Posterior cingulate gyrus (tissue), 11 donors: ENCODE data around the gene MBD1.
"Not testable (repeated sequence)": the region's sequence is repeated elsewhere in the genome, so short reads cannot be mapped to it uniquely, and the experiment has no call there.

Experiments
- DNase-seq, 10 donors: peaks; one replicate each; pipeline versions ENCODE4 v3.0.0 to v3.0.0-alpha.2; 2020 to 2021; ENCODE audit warnings: mixed read lengths in 3 of 10
- intact Hi-C: fragments of 100-400 bp; cut with DNase I; formaldehyde crosslinking; loops from one replicate; pipeline ENCODE4 v1.15.1; 2023

The MBD1 gene, protein sequence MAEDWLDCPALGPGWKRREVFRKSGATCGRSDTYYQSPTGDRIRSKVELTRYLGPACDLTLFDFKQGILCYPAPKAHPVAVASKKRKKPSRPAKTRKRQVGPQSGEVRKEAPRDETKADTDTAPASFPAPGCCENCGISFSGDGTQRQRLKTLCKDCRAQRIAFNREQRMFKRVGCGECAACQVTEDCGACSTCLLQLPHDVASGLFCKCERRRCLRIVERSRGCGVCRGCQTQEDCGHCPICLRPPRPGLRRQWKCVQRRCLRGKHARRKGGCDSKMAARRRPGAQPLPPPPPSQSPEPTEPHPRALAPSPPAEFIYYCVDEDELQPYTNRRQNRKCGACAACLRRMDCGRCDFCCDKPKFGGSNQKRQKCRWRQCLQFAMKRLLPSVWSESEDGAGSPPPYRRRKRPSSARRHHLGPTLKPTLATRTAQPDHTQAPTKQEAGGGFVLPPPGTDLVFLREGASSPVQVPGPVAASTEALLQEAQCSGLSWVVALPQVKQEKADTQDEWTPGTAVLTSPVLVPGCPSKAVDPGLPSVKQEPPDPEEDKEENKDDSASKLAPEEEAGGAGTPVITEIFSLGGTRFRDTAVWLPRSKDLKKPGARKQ

DNA sequence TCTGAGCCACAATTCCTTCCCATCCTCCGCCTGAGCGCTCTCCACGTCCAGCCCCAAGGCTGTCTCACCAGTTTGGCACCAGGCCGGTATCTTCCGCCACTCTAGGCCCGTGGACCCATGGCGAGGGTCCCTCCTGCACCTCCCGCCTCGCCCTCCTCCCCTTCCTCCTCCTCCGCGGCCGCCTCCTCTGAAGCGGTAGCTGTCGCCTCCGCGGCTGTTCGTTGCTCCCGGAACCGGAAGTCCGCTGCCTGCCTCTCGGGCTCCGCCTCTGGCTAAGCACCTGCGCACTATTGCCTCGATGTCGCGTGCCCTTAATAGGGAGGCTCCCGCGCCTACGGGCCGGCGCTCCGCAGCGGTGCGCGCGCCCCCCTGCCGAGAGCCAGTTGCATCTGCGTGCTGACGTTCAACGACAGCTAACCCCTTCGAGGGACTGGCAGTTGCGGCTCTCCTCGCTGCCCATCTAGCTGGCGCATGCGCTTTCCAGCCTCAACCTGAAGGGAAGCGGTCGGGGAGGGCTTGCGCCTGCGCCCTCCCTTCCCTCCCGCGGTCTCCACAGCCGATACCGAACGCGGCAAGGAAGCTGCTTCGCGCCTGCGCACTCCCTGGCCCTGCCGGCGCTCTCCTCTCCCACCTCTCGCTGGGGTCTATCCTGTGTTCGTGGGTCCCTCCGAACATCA, at the start of gene MBD1:
Gene MBD1 (minus strand): TSS at position 229 of the 677 bp plus-strand sequence. CDS start 1,531 bp downstream, outside the sequence.
- DNase-seq = peak; percentile 94 to 100 (median 97)
- intact Hi-C loops = loop anchor here (10.0 kb wide), 1 partner anchor 743 kb away; no protein-coding TSS in a partner anchor

DNA sequence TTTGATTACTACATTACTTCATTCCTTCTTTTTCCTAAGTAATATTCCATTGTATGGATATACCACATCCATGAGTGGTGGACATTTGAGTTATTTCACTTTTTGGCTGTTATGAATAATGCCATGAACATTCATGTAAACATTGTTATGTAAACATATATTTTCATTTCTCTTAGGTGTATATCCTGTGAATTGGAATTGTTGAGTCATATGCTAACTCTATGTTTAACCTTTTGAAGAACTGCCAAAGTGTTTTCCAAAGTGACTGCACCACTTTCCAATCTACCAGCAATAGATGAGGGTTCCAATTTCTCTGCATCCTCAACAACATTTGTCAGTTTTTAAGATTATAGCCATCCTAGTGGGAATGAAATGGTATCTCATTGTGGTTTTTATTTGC, 48.9 kb upstream of the MBD1 start:
- DNase-seq = no peak
- intact Hi-C loops = no loop called here

DNA sequence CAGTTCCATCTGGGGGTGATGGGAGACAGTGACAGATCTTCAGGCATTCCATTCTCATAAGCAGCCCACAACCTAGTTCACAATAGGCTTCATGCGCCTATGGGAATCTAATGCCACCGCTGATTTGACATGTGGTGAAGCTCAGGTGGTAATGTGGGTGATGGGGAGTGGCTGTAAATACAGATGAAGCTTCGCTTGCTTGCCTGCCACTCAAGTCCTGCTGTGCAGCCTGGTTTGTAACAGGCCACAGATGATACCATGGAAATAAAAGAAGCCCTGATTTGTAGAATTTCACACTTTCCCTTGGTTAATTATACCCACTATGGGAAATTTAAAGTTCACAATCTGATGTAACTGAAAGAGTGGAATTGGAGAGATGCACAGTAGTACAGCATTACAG, 46.7 kb upstream of the MBD1 start:
- no peak for DNase-seq
- intact Hi-C loops = no loop called here

DNA sequence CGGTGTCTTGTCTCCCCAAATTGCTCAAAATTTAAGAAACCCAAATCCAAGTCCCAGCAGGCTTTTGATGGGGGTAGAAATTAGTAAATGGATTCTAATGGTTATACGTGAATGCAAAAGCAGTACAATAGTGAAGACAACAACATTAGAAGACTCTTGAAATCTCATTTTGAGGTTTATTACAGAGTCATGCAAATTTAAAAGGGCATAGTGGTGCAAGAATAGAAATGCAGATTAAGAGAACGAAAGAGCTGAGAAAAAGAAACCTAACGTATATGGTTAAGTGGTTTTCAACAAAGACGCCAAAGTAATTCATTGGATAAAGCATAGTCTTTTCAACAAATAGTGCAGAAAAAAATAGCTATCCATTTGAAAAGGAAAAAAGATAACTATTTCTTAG, 39.4 kb upstream of the MBD1 start:
- no peak for DNase-seq
- intact Hi-C loops = no loop called here

DNA sequence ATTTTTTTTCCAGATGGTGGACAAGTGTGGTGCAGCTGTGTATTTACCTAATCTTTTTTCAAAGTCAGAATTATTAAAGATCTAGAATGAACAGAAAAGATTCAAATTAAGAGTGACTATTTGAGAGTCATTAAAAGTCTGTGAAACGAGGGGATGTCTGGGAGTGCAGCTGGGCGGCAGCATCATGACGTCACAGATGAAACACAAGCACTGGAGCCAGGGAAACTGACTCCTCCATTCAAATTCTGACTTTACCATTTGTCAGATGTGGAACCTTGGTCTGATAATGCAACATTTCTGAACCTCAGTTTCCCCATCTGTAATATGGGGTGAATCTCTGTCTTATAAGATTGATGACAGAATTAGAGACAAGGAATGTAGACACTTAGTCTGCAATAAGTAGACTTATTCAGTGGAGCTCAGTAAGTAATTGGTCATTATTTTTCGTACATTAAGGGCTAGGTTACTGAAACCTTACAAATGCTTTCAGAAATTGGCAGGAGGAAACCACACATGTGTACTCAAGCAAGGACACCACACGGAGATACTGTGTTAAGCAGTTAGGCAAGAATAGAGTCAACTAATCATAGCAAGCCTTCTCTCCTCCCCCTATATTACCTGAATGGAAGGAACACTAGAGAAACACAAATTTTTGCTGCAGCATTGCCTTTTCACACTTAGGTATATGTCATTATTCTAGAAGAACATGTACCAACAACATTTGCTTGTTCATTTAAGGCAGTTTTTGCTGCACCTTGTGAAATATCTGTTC, 34.0 kb upstream of the MBD1 start:
- intact Hi-C loops = no loop called here
- no peak for DNase-seq

DNA sequence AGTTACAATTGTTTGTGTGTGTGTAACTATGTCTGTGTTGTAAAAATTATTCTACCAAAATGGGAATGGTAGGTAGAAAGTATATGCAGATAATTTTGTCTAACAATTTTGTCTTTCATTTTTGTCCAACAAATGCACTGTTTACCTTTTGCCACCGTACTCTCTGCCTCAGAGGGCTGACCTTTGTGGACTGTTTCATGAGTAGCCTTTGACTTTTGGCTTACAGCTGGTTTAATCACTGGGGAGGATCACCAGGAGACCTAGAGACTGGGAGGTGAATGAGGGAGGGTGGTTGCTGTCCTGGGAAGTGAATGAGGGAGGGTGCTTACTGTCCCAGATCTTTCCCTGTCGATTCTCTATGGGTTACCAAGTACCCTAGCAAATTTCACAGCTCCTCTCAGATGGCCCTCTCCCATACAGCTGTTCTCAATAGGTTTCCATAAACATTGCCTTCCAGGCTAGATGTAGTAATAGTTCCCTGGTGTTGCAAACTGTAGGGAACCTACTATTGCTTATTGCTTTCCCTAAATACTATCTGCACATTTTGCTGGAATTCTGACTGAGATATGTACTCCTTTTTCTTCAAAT, 32.6 kb upstream of the MBD1 start:
- intact Hi-C loops = no loop called here
- no peak for DNase-seq

DNA sequence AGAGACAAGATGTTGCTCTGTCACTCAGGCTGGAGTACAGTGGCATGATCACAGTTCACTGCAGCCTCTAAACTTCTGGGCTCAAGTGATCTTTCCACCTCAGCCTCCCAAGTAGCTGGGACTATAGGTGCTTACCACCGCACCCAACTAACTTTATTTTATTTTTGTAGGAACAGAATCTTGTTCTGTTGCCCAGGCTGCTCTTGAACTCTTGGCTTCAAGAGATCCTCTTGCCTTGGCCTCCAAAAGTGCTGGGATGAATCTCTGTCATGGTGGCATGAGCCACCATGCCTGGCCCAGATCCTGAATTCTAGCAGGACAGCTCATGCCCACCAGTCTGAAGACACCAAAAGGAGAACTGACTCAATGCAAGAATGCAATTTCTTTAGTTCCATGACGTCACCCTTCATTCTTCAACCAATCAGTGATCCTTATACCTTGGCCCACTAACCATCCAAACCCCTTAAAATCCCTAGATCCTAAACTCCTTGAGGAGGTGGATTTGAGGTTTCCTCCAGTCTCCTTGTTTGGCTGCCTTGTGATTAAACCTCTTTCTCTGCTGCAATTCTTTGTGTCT, 31.8 kb upstream of the MBD1 start:
- intact Hi-C loops = no loop called here
- DNase-seq = no peak

DNA sequence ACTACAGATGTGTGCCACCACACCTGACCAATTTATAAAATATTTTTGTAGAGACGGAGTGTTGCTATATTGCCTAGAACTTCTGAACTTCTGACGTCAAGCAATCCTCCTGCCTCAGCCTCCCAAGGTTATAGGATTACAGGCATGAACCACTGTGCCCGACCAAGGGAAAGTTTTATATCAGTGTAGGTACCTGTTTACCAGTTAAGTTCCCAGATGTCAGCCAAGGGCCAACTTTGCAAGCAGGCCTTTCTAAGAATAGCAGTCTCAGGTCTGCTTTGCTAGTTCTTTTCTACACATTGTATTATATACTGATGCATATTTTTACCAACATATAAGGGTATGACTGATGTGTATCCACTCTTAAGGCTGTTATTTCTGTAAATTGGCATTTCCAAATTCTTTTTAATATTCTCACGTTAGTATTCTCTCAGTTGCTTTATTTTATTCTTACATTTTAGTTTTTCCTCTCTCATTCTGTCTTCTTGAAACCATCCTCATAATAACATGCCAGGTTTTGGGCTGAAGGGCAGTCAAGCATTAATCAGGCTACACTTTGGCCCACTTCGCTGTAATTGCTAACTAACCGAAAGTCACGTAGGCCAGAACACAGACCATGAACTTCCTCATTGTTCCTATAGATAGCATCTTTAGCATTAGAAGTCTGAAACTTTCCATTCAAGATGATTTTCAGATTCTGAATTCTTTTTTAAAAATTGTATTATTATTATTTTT, 31.1 kb upstream of the MBD1 start:
- intact Hi-C loops = no loop called here
- no peak for DNase-seq

DNA sequence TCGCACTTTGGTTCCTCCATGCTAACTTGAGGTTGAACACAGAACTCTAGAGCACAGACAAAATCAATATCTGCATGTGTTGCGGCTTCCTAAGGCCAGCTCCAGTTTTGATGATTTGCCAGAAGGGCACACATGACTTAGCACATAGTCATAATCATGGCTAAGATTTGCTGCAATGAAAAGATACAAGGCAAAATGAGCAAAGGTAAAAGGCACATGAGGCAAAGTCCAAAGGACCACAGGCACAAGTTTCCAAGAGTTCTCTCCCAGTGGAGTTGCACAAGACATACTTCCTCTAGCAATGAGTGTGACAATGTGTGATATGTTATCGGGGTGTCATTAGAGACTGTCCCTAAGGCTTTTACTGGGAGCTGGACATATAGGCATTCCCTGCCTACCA, 30.3 kb upstream of the MBD1 start:
- DNase-seq = no peak
- intact Hi-C loops = no loop called here

DNA sequence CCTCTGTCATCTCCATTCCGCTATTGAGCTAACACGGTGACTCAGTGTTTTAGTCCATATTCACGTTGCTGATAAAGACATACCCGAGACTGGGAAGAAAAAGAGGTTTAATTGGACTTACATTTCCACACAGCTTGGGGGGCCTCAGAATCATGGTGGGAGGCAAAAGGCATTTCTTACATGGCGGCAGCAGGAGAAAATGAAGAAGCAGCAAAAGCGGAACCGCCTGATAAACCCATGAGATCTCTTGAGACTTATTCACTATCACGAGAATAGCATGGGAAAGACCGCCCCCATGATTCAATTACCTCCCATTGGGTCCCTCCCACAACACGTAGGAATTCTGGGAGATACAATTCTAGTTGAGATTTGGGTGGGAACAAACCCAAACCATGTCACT, 28.8 kb upstream of the MBD1 start:
- intact Hi-C loops = no loop called here
- DNase-seq = no peak

DNA sequence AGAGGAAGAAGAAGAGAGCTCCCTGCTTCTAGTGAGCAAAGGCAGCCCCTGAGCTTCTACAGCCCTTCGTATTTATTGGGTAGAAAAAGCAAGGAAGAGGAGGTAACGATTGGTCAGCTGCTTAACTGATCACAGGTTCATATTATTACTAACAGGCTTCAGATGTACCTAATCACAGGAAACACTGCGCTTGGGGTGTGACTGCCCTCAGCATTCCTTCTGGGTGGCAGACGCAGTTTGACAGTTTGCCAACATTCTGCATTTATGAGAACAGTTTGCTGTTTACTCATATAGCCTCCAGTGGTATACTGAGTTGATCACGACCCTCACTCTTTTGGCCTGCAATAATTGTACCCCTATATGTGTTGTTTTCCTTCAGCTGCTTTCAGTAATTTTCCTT, 27.5 kb upstream of the MBD1 start:
- intact Hi-C loops, DNase-seq: not testable (repeated sequence)

DNA sequence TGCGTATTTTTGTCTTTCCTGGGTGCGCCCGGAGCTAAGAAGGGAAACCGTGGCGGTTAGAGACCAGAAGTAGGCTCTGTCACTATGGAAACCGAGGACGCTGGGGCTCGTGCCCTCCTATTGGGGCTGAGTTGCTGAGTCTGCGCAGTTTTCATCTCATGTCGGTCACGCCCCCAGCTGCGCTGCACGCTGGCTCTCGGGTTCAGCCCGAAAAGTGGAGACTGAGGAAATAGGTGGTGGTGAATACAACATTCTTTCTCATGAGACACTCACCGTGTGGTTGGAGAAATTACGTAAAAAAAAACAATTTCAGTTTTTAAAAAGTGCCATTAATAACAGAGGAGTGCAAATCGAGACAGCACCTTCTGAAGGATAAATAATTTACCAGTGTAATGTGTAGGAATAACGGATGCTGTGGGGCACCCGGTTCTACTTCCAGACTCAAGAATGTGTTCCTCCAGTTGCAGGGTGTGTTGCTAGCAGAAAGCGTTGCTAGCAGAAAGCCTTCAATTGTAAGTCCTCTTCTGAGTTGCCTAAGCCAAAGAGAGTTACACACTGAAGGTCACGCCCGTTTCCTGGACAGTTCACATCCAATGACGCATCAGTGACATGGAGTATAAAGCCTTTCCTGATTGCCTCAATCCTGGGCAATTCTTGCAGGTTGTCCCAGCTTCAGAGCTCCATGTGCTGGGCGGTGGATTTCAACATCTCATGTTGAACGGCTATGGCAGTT, 26.6 kb upstream of the MBD1 start:
- intact Hi-C loops = no loop called here
- peak; percentile 73 to 98 (median 88) for DNase-seq

DNA sequence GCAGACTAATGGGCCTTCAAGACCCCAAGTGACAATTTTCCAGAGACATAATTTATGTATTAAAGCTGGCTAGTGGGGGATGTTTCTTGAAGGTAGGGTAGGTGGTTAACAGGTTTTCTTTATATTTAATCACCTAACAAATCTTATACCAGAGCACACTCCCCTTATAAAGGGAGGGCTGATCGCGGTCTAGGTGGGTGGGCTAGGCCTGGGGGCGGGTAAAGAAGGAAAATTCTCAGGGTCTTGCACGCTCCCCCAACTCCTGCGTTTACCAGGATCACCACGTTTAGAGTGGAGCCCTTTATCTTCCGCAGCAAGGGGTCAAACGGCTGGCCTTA, 26.0 kb upstream of the MBD1 start:
- intact Hi-C loops = no loop called here

DNA sequence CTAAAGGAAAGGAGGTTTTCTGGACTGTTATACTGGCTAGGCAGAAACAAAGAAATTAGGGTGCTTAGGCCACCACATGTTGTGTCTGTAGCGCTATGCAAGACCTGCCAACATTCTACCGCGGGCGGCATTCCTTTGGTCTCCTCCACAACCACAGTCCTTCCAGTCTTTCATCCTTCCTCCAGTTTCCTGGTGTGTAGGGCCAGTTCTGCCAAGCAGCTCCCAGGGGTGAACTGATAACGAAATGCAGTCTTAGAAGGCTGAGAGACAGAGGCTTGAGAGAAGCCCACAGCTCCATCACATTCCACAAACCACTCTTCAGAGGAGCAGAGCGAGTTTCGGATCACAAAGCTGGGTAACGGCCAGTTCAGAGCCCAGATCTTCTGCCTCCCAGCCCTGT, 25.6 kb upstream of the MBD1 start:
- intact Hi-C loops = no loop called here
- peak in 1 of 10 donors; percentile 76 for DNase-seq

More for the DNA sequence above, 26.0 kb upstream of the MBD1 start:
- no peak for DNase-seq

DNA sequence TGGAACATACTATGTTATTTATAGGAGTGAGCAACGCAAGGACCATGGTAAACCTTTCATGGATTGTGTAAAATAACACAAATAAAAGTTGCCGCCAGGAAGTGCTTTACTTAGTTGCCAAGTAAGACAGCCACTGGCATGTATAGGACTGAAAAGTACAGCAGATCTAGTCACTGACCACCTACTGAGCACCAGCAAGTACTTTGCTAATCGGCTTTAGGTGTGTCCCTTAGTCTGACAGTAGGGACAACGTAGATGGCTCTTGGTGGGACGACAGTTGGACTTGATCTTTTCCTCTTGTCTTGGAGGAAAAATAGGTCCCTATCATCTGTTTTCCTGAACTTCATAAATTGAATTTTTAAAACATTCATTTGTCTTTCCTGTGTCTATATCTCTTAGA, 19.8 kb upstream of the MBD1 start:
- DNase-seq = no peak
- intact Hi-C loops = no loop called here

DNA sequence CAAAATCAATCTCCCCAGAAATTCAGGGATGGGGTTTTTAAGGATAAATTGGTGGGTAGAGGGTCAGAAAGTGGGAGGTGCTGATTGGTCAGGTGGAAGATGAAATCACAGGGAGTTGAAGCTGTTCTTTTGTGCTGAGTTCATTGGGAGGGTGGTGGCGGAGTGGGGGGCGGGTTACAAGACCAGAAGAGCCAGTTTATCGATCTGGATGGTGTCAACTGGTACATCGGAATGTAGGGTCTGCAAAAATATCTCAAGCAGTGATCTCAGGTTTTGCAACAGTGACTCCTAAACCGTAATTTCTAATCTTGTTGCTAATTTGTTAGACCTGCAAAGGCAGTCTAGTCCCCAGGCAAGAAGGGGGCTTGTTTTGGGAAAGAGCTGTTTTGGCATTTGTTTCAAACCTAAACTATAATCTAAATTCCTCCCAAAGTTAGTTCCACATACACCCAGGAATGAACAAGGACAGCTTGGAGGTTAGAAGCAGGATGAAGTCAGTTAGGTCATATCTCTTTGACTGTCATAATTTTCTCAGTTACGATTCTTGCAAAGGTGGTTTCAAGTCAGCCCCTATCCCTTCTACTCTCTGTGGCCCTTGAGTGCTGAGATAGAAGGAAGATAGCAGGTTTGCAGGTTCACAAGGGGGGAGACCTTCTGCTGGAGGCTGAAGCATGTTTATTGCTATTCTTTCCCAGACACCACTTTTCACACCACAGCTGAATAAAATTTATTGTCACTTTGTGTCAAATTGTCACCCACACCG, 18.5 kb upstream of the MBD1 start:
- intact Hi-C loops = loop anchor here (5.0 kb wide), 1 partner anchor 57 kb away; no protein-coding TSS in a partner anchor

DNA sequence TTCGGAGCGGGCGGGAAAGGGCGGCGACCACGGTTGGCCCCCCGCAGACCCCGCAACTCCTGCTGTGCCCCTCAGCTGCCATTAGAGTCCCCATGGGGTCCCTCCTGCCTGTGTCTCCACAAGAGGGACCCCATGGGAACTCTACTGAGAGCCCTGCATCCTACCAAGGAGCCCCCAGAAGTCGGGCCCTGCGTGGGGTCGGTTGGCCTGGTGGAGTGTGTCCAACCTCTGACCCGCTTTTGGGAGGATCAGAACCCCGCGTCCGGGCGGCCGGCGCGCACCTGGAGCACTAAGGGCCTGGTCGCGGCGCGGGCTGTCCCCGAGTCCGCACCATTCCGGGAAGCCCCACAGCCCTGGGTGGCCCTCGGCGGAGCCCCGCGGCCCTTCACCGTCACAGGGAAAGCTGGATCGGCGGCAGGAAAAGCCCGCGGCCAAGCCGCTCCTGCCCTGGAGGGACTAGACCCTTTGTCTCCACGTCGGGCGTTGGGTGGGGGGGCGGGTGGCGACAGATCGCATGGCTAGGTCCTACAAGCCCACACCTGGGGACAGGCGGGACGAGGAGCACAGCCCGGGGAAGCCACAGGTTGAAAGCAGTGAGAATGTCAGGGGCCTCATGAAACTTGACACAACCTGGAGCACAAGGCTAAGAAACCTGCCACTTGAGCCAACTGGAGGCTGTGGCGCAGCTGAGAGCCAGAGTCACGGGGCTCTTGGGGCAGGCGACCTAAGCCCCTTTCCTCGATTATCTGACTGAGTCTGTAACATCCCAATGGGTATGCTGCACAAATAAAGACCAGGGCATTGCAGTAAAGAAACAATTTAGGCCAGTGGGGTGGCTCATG, 17.3 kb upstream of the MBD1 start:
- peak in 1 of 10 donors; percentile 70 for DNase-seq
- intact Hi-C loops = loop anchor here (5.0 kb wide), 1 partner anchor 59 kb away; no protein-coding TSS in a partner anchor

More for the DNA sequence above, 18.5 kb upstream of the MBD1 start:
- DNase-seq = no peak
